GM20431 (cell line): Measurements from ENCODE around the gene PRPF4.

Experiments used
- in situ Hi-C: fragments of 300-500 bp; cut with MseI, MboI; formaldehyde crosslinking; loops from one replicate; pipeline ENCODE4 v1.15.0; 2020; ENCODE audit warnings: low sequenced_read_pairs; ENCODE audit not compliant: unreplicated experiment

PRPF4 gene

GRCh38 chr9:113307396-113307975 is 32.0 kb downstream of the PRPF4 start:
- in situ Hi-C loops, result loop anchor here (25.0 kb wide), 1 partner anchor 355 kb away; no protein-coding TSS in a partner anchor

- in situ Hi-C loops, result loop anchor here (25.0 kb wide), 1 partner anchor 353 kb away; no protein-coding TSS in a partner anchor
These were observed 33.9 kb downstream of the PRPF4 start for GRCh38 chr9:113309204-113309813.

- in situ Hi-C loops, result loop anchor here (25.0 kb wide), 1 partner anchor 352 kb away; no protein-coding TSS in a partner anchor
These were observed 35.1 kb downstream of the PRPF4 start for GRCh38 chr9:113310538-113310937.

- in situ Hi-C loops, result loop anchor here (25.0 kb wide), 1 partner anchor 350 kb away; no protein-coding TSS in a partner anchor
These were observed 36.5 kb downstream of the PRPF4 start for GRCh38 chr9:113311961-113312360.

- in situ Hi-C loops, result loop anchor here (25.0 kb wide), 1 partner anchor 349 kb away; no protein-coding TSS in a partner anchor
These were observed 37.8 kb downstream of the PRPF4 start for GRCh38 chr9:113313261-113313660.

- in situ Hi-C loops, result loop anchor here (25.0 kb wide), 1 partner anchor 347 kb away; no protein-coding TSS in a partner anchor
These were observed 39.8 kb downstream of the PRPF4 start for GRCh38 chr9:113315231-113315630.

GRCh38 chr9:113316030-113316429 is 40.6 kb downstream of the PRPF4 start:
- in situ Hi-C loops, result loop anchor here (25.0 kb wide), 1 partner anchor 346 kb away; no protein-coding TSS in a partner anchor

GRCh38 chr9:113317777-113318176 is 42.3 kb downstream of the PRPF4 start:
- in situ Hi-C loops, result loop anchor here (25.0 kb wide), 1 partner anchor 345 kb away; no protein-coding TSS in a partner anchor

GRCh38 chr9:113319054-113319453 is 43.6 kb downstream of the PRPF4 start:
- in situ Hi-C loops, result loop anchor here (25.0 kb wide), 1 partner anchor 343 kb away; no protein-coding TSS in a partner anchor

- in situ Hi-C loops, result loop anchor here (25.0 kb wide), 1 partner anchor 342 kb away; no protein-coding TSS in a partner anchor
These were observed 44.6 kb downstream of the PRPF4 start for GRCh38 chr9:113320051-113320450.

- in situ Hi-C loops, result loop anchor here (25.0 kb wide), 1 partner anchor 340 kb away; no protein-coding TSS in a partner anchor
These were observed 47.2 kb downstream of the PRPF4 start for GRCh38 chr9:113322671-113323070.

GRCh38 chr9:113326230-113326629 is 50.8 kb downstream of the PRPF4 start:
- in situ Hi-C loops, result no loop called here

- in situ Hi-C loops, result no loop called here
These were observed 52.8 kb downstream of the PRPF4 start for GRCh38 chr9:113328045-113328782.

GRCh38 chr9:113331780-113332179 is 56.3 kb downstream of the PRPF4 start:
- in situ Hi-C loops, result no loop called here

- in situ Hi-C loops, result no loop called here
These were observed 62.3 kb downstream of the PRPF4 start for GRCh38 chr9:113337714-113338113.

GRCh38 chr9:113340011-113340699 is 64.7 kb downstream of the PRPF4 start, which contains the start of gene WDR31:
WDR31 (minus strand) TSS chr9:113340275; CDS start chr9:113332022, 8,253 bp downstream.
- in situ Hi-C loops, result no loop called here

GRCh38 chr9:113341712-113342410 is 66.4 kb downstream of the PRPF4 start:
- in situ Hi-C loops, result no loop called here
